Neural progenitor cell (in vitro differentiated cells): ENCODE results near the gene UBE2S. TPM values are rescaled to one million over a fixed set of nuclear protein-coding genes. Genes with fewer than 3 reads are reported as not detected.

Source experiments
- DNase-seq: peaks from one replicate; pipeline ENCODE4 v3.0.0-alpha.2; 2016; ENCODE audit warnings: low spot score
- H2AFZ ChIP-seq: fragments of 200-600 bp; sonication (generic); replicated peaks from 2 replicates; pipeline ENCODE4 v1.6.1; 2016; ENCODE audit warnings: antibody characterized with exemption
- H3F3A ChIP-seq: fragments of 200-600 bp; sonication (generic); 2 replicates; pipeline ENCODE4 v1.6.1; 2016; ENCODE audit warnings: antibody characterized with exemption, low read depth
- H3K27ac ChIP-seq: fragments of 200-600 bp; sonication (generic); 2 replicates; pipeline ENCODE4 v1.5.1; 2016; ENCODE audit warnings: mild to moderate bottlenecking
- H3K27me3 ChIP-seq: fragments of 200-600 bp; sonication (generic); 2 replicates; pipeline ENCODE4 v1.6.1; 2016; ENCODE audit warnings: mild to moderate bottlenecking, moderate library complexity
- H3K36me3 ChIP-seq: fragments of 200-600 bp; sonication (generic); 2 replicates; pipeline ENCODE4 v1.5.1; 2016
- H3K4me1 ChIP-seq: fragments of 200-600 bp; sonication (generic); 2 replicates; pipeline ENCODE4 v1.6.1; 2016; ENCODE audit warnings: mixed run types
- H3K4me2 ChIP-seq: fragments of 200-600 bp; sonication (generic); 2 replicates; pipeline ENCODE4 v1.6.1; 2016
- H3K4me3 ChIP-seq: fragments of 200-600 bp; sonication (generic); 2 replicates; pipeline ENCODE4 v1.5.1; 2016
- H3K79me2 ChIP-seq: fragments of 200-600 bp; sonication (generic); 2 replicates; pipeline ENCODE4 v1.6.1; 2016; ENCODE audit warnings: low read depth
- H3K9ac ChIP-seq: fragments of 200-600 bp; sonication (generic); 2 replicates; pipeline ENCODE4 v1.6.1; 2016
- H3K9me3 ChIP-seq: fragments of 200-600 bp; sonication (generic); 2 replicates; pipeline ENCODE4 v1.5.1; 2016; ENCODE audit warnings: low read depth
- H4K20me1 ChIP-seq: fragments of 200-600 bp; sonication (generic); 2 replicates; pipeline ENCODE4 v1.6.1; 2016; ENCODE audit warnings: low read depth
- H3K27ac Mint-ChIP-seq: 3 replicates; pipeline ENCODE4 v1.8.0; 2021; ENCODE audit warnings: mixed read lengths
- H3K27me3 Mint-ChIP-seq: 2 replicates; pipeline ENCODE4 v1.8.0; 2022; ENCODE audit warnings: low read depth, mild to moderate bottlenecking, inconsistent platforms, moderate library complexity, mixed read lengths; ENCODE audit not compliant: insufficient read depth
- H3K36me3 Mint-ChIP-seq: 3 replicates; pipeline ENCODE4 v1.8.0; 2021; ENCODE audit warnings: mixed read lengths
- H3K4me1 Mint-ChIP-seq: 3 replicates; pipeline ENCODE4 v1.8.0; 2021; ENCODE audit warnings: mixed read lengths
- H3K4me3 Mint-ChIP-seq: 3 replicates; pipeline ENCODE4 v1.8.0; 2021; ENCODE audit warnings: mild to moderate bottlenecking, moderate library complexity, mixed read lengths
- H3K9me3 Mint-ChIP-seq: 3 replicates; pipeline ENCODE4 v1.8.0; 2020; ENCODE audit warnings: mixed read lengths
- CTCF ChIP-seq: fragments of 200-600 bp; sonication (generic); IDR thresholded peaks from 2 replicates; pipeline ENCODE4 v1.5.1; 2017; ENCODE audit warnings: antibody characterized with exemption, mild to moderate bottlenecking
- EZH2 ChIP-seq: fragments of 200-600 bp; sonication (generic); IDR thresholded peaks from 2 replicates; pipeline ENCODE4 v1.6.1; 2017; ENCODE audit warnings: antibody characterized with exemption, mild to moderate bottlenecking, moderate library complexity
- EZH2phosphoT487 ChIP-seq: fragments of 200-600 bp; sonication (generic); IDR thresholded peaks from 2 replicates; pipeline ENCODE4 v1.6.1; 2017; ENCODE audit warnings: antibody characterized with exemption
- total RNA-seq: library from RNA; depleted of rRNA; stranded (reverse); fragments of >200 nt; gene quantifications from 2 replicates; pipeline ENCODE4 v1.2.3, GENCODE V29; 2015; ENCODE audit warnings: low replicate concordance

Gene UBE2S
- total RNA-seq, 1 donor from 2014 or later: 118 TPM

- H3K79me2 ChIP-seq: peaks cover 32% of the 10 kb centered on the region
- peak within 1 kb of the TSS; percentile 94 for H2AFZ ChIP-seq
- peaks cover 11% of the 10 kb centered on the region for H3K36me3 Mint-ChIP-seq
- H3K27me3 ChIP-seq: peaks cover 17% of the 10 kb centered on the region
- DNase-seq: peak; percentile 99
- H3K9me3 ChIP-seq: no peaks in the 10 kb centered on the region
- H3K27ac Mint-ChIP-seq: peak within 1 kb of the TSS; percentile 97
- H4K20me1 ChIP-seq: peaks cover 51% of the 10 kb centered on the region
- peaks cover 20% of the 10 kb centered on the region for H3K27me3 Mint-ChIP-seq
- peaks cover 47% of the 10 kb centered on the region for H3K4me1 Mint-ChIP-seq
- no peak within 1 kb of the TSS for H3K27ac ChIP-seq
- peak within 1 kb of the TSS; percentile 90 for H3K4me3 ChIP-seq
- H3K9ac ChIP-seq: peak within 1 kb of the TSS; percentile 88
- H3K36me3 ChIP-seq: no peaks in the 10 kb centered on the region
- H3K4me3 Mint-ChIP-seq: peak within 1 kb of the TSS; percentile 100
- TF ChIP-seq CTCF (no peak), EZH2 (no peak), EZH2phosphoT487 (no peak)
- H3F3A ChIP-seq: peaks cover 56% of the 10 kb centered on the region
- peak within 1 kb of the TSS; percentile 100 for H3K4me2 ChIP-seq
- H3K9me3 Mint-ChIP-seq: peaks cover 4% of the 10 kb centered on the region
- H3K4me1 ChIP-seq: peaks cover 35% of the 10 kb centered on the region
Measured at GRCh38 chr19:55385724-55386492, 21.7 kb downstream of the UBE2S start, which contains the start of gene RPL28. RPL28 (plus strand) TSS chr19:55385932; CDS start chr19:55386358, 426 bp downstream.

- peaks cover 50% of the 10 kb centered on the region for H3F3A ChIP-seq
- H3K36me3 ChIP-seq: no peaks in the 10 kb centered on the region
- H3K4me2 ChIP-seq: peak overlapping the region; percentile 80
- Mint-ChIP-seq H3K36me3 (peaks cover 7% of the 10 kb centered on the region), H3K4me3 (peak overlapping the region; percentile 100), H3K27ac (peak overlapping the region; percentile 91), H3K4me1 (peaks cover 42% of the 10 kb centered on the region), H3K9me3 (peaks cover 4% of the 10 kb centered on the region), H3K27me3 (peaks cover 20% of the 10 kb centered on the region)
- no peak for TF ChIP-seq CTCF
- no peak for TF ChIP-seq EZH2phosphoT487
- peaks cover 43% of the 10 kb centered on the region for H4K20me1 ChIP-seq
- peak overlapping the region; percentile 48 for H3K9ac ChIP-seq
- no peaks in the 10 kb centered on the region for H3K9me3 ChIP-seq
- peak overlapping the region; percentile 94 for H2AFZ ChIP-seq
- peaks cover 35% of the 10 kb centered on the region for H3K4me1 ChIP-seq
- no peak overlapping the region for H3K27ac ChIP-seq
- peak; percentile 98 for DNase-seq
- peaks cover 17% of the 10 kb centered on the region for H3K27me3 ChIP-seq
- peak overlapping the region; percentile 90 for H3K4me3 ChIP-seq
- peaks cover 32% of the 10 kb centered on the region for H3K79me2 ChIP-seq
Measured at GRCh38 chr19:55384920-55385723, 22.5 kb downstream of the UBE2S start.

- H3K79me2 ChIP-seq: peaks cover 32% of the 10 kb centered on the region
- H3K27me3 Mint-ChIP-seq: peaks cover 24% of the 10 kb centered on the region
- H3K36me3 ChIP-seq: no peaks in the 10 kb centered on the region
- H2AFZ ChIP-seq: no peak within 1 kb of the TSS
- no peaks in the 10 kb centered on the region for H3K9me3 ChIP-seq
- H3K4me1 ChIP-seq: peaks cover 35% of the 10 kb centered on the region
- no peak for DNase-seq
- peak within 1 kb of the TSS; percentile 100 for H3K4me3 Mint-ChIP-seq
- H3K27me3 ChIP-seq: peaks cover 17% of the 10 kb centered on the region
- H3K4me2 ChIP-seq: peak within 1 kb of the TSS; percentile 81
- peak within 1 kb of the TSS; percentile 90 for H3K4me3 ChIP-seq
- H3K9ac ChIP-seq: no peak within 1 kb of the TSS
- peaks cover 7% of the 10 kb centered on the region for H3K36me3 Mint-ChIP-seq
- TF ChIP-seq EZH2phosphoT487: no peak
- no peak for TF ChIP-seq EZH2
- no peak for TF ChIP-seq CTCF
- no peak within 1 kb of the TSS for H3K27ac ChIP-seq
- peaks cover 37% of the 10 kb centered on the region for H3K4me1 Mint-ChIP-seq
- H4K20me1 ChIP-seq: peaks cover 35% of the 10 kb centered on the region
- H3K27ac Mint-ChIP-seq: no peak within 1 kb of the TSS
- H3F3A ChIP-seq: peaks cover 51% of the 10 kb centered on the region
- H3K9me3 Mint-ChIP-seq: peaks cover 4% of the 10 kb centered on the region
Measured at GRCh38 chr19:55384131-55384919, 23.3 kb downstream of the UBE2S start, which contains the start of gene TMEM238. TMEM238 (minus strand) TSS chr19:55384292; CDS start chr19:55384259, 33 bp downstream.
